ENCODE measurements around the gene NCOA3.

- TF ChIP-seq CTCF (conservative IDR thresholded peaks at IDR 0.05; ENCODE audit: low read length) (no peak), EZH2phosphoT487 (IDR thresholded peaks at IDR 0.05; ENCODE audit: borderline replicate concordance) (no peak)
Observed at GRCh38 chr20:47479506-47479905, 22.2 kb upstream of the NCOA3 start.
